ENCODE data around the gene PRPF19. TPM values are rescaled to one million over a fixed set of nuclear protein-coding genes. Genes with fewer than 3 reads are reported as not detected.

The PRPF19 gene
- total and polyA plus RNA-seq, 10 of the 15 experiments (the other 5 are each of a cell fraction or from before 2014, with no cell fraction given) = 8.7 to 170 (median 61.3) TPM

DNA sequence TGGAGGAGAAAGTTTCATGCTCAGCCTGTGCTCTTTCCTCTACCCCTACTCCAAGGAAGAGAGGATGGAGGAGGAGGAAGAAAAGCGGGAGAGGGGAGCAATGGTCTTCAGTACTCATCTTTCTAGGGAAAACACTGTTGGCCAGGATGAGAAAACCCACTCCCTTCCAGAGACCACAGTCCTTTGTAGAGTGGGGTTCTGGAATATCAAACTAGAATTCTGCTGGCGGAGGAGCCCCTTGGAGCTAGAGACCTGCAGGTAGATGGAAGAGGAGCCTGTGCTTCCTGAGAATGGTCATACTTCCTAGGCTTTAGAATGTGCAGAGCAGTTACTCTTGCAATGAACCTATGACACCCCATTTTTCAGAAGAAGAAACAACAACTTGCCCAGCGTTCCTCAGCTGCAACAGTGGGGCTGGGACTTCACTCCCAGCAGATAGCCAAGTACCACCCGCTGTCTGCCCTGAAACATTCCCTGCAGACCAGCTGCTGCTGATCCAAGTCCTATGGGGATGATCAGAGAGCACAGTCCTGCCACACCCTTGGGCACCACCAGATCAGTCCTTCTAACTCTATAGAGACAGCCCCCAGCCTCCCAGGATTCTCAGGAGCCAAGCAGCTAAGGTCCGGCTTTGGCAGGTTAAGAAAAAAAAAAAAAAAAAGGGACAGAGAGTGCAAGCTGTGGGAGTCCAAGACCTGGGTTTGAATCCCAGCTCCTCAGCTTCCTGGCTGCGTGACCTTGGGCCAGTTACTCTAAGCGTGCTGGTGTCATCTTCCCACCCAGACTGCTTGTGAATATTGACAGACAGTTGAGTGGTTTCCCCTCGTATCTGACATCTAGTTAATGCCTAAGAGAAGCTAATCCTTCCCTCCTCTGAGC is 51.3 kb downstream of the PRPF19 start (continued):
- TF ChIP-seq, protein P1, sequence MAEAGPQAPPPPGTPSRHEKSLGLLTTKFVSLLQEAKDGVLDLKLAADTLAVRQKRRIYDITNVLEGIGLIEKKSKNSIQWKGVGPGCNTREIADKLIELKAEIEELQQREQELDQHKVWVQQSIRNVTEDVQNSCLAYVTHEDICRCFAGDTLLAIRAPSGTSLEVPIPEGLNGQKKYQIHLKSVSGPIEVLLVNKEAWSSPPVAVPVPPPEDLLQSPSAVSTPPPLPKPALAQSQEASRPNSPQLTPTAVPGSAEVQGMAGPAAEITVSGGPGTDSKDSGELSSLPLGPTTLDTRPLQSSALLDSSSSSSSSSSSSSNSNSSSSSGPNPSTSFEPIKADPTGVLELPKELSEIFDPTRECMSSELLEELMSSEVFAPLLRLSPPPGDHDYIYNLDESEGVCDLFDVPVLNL (IDR thresholded peaks at IDR 0.05; ENCODE audit: low read depth, low read length) = no peak
- TF ChIP-seq TBL1XR1 (IDR thresholded peaks at IDR 0.05; ENCODE audit: low read depth, low read length) = no peak
- no peak for TF ChIP-seq NFYA (IDR thresholded peaks at IDR 0.05; ENCODE audit: borderline replicate concordance, low read depth, low read length)
- TF ChIP-seq, protein P2, sequence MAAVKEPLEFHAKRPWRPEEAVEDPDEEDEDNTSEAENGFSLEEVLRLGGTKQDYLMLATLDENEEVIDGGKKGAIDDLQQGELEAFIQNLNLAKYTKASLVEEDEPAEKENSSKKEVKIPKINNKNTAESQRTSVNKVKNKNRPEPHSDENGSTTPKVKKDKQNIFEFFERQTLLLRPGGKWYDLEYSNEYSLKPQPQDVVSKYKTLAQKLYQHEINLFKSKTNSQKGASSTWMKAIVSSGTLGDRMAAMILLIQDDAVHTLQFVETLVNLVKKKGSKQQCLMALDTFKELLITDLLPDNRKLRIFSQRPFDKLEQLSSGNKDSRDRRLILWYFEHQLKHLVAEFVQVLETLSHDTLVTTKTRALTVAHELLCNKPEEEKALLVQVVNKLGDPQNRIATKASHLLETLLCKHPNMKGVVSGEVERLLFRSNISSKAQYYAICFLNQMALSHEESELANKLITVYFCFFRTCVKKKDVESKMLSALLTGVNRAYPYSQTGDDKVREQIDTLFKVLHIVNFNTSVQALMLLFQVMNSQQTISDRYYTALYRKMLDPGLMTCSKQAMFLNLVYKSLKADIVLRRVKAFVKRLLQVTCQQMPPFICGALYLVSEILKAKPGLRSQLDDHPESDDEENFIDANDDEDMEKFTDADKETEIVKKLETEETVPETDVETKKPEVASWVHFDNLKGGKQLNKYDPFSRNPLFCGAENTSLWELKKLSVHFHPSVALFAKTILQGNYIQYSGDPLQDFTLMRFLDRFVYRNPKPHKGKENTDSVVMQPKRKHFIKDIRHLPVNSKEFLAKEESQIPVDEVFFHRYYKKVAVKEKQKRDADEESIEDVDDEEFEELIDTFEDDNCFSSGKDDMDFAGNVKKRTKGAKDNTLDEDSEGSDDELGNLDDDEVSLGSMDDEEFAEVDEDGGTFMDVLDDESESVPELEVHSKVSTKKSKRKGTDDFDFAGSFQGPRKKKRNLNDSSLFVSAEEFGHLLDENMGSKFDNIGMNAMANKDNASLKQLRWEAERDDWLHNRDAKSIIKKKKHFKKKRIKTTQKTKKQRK (IDR thresholded peaks at IDR 0.05; ENCODE audit: low read depth, low read length) = no peak
- no peak for TF ChIP-seq ZNF24 (IDR thresholded peaks at IDR 0.05)
- no peak for TF ChIP-seq SREBF1 (IDR thresholded peaks at IDR 0.05; ENCODE audit: low read length)
- TF ChIP-seq STAT1 (conservative IDR thresholded peaks at IDR 0.05) = no peak
- TF ChIP-seq, protein P3, sequence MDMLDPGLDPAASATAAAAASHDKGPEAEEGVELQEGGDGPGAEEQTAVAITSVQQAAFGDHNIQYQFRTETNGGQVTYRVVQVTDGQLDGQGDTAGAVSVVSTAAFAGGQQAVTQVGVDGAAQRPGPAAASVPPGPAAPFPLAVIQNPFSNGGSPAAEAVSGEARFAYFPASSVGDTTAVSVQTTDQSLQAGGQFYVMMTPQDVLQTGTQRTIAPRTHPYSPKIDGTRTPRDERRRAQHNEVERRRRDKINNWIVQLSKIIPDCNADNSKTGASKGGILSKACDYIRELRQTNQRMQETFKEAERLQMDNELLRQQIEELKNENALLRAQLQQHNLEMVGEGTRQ (IDR thresholded peaks at IDR 0.05; ENCODE audit: borderline replicate concordance, low read depth, low read length) = no peak
- TF ChIP-seq RB1 (IDR thresholded peaks at IDR 0.05; ENCODE audit: borderline replicate concordance) = no peak

Data from GM12878 (cell line).